Pancreas (tissue), 10 donors: ENCODE measurements around the gene SLC44A4. TPM values are rescaled to one million over a fixed set of nuclear protein-coding genes. Genes with fewer than 3 reads are reported as not detected.
"Not testable (repeated sequence)": the region's sequence is repeated elsewhere in the genome, so short reads cannot be mapped to it uniquely, and the experiment has no call there.

Source experiments
- ATAC-seq, 4 donors: fragments of 200-7000 bp; cut with Tn5 transposase; one replicate each; pipeline versions ENCODE4 v1.8.0 to v1.9.1; 2020; ENCODE audit warnings: mild to moderate bottlenecking in 4 of 4, moderate library complexity in 4 of 4
- DNase-seq, 6 donors: peaks; one replicate each; pipeline ENCODE4 v3.0.0-alpha.2; 2020
- FAIRE-seq: peaks from 2 replicates; lab custom pipeline; 2012; peaks lifted over from hg19 to GRCh38; lab: Jason Lieb, UNC
- H3K27ac ChIP-seq, 4 donors: fragments of 200-600 bp; sonication (generic); 1 replicate in 3 of 4; 2 replicates in 1 of 4; pipeline versions ENCODE4 v1.5.0 to v1.8.0; 2020
- H3K27me3 ChIP-seq, 4 donors: fragments of 200-600 bp; one replicate each; pipeline ENCODE4 v1.8.0; 2021
- H3K36me3 ChIP-seq, 3 donors: fragments of 200-600 bp; sonication (generic) in 1 of 3; one replicate each; pipeline versions ENCODE4 v1.5.0 to v1.8.0; 2020 to 2021
- H3K4me1 ChIP-seq, 3 donors: fragments of 200-600 bp; one replicate each; pipeline ENCODE4 v1.8.0; 2021
- H3K4me3 ChIP-seq, 4 donors: fragments of 200-600 bp; sonication (generic) in 2 of 4; one replicate each; pipeline versions ENCODE4 v1.5.0 to v1.8.0; 2020 to 2021
- H3K9me3 ChIP-seq, 4 donors: fragments of 200-600 bp; one replicate each; pipeline ENCODE4 v1.8.0; 2021
- CTCF ChIP-seq, 4 donors: fragments of 200-600 bp; sonication (generic) in 3 of 4; IDR thresholded peaks; one replicate each; pipeline versions ENCODE4 v1.5.0 to v1.8.0; 2021; ENCODE audit warnings: antibody characterized with exemption in 4 of 4
- WGBS, 2 donors: extraction: QIAGEN DNeasy Blood & Tissue Kit; methylation state at CpG; one replicate each; pipeline ENCODE4 v1.1.7; 2013; 5-methylcytosine and 5-hydroxymethylcytosine counted together
- intact Hi-C, 3 donors: fragments of 100-400 bp; cut with DNase I; formaldehyde crosslinking; loops; one replicate each; pipeline versions ENCODE4 v1.11.1 to v1.14.2; 2022
- polyA plus RNA-seq, 2 donors: library from polyadenylated mRNA; stranded (reverse); fragments of 200-250 nt; gene quantifications; one replicate each; pipeline ENCODE4 v1.2.3, GENCODE V29; 2013
- total RNA-seq, 6 donors: library from RNA; stranded (reverse); fragmentation: NEBNext Ultra II Directional in 4 of 6; extraction: Animal tissue kit (Norgen Biotek cat#: 25700) in 4 of 6; gene quantifications; one replicate each; pipeline versions ENCODE4 v1.2.1 to v1.2.4, GENCODE V29; 2021 to 2023
- donor health status: healthy with polysubstance abuse.
- donor health status: DM: no; HTN: no; CAD: no; lungs with moderate emphysema.
- donor health status: DM: no; HTN: no; CAD: no.
- donor health status: control.
- donor health status: control.
- donor health status: Bipolar disorder and iron deficiency.
- donor health status: DM: yes; HTN: yes; CAD: no.
- donor health status: DM: no; HTN: no; CAD: no.
- donor health status: DM: no; HTN: no; CAD: no.
- donor health status: DM: yes; HTN: yes; CAD: no.

The SLC44A4 gene
- total and polyA plus RNA-seq, 8 donors = 4.6 to 57.3 (median 12.9) TPM

GRCh38 chr6:31822036-31822821 lies 56.6 kb downstream of the SLC44A4 start:
- 1% methylated on average over 19 to 24 of the region's 25 CpGs for WGBS, 2 donors
- no peaks in the 10 kb centered on the region for H3K36me3 ChIP-seq
- no peak for TF ChIP-seq CTCF (IDR thresholded peaks at IDR 0.05)
- ATAC-seq (peak; percentile 35 to 77 (median 54)), FAIRE-seq (no peak), DNase-seq (peak; percentile 83 to 92 (median 86))
- no peaks in the 10 kb centered on the region for H3K27me3 ChIP-seq
- H3K9me3 ChIP-seq = no peaks in the 10 kb centered on the region
- peak overlapping the region; percentile 76 to 99 (median 90) for H3K27ac ChIP-seq
- H3K4me1 ChIP-seq = peaks cover 34 to 53% (median 50%) of the 10 kb centered on the region in 3 donors
- H3K4me3 ChIP-seq = peak overlapping the region; percentile 20 to 59 (median 33)
- intact Hi-C loops = no loop called here

- FAIRE-seq (no peak), DNase-seq (peak; percentile 51 to 83 (median 74)), ATAC-seq (peak; percentile 9 to 65 (median 34))
- 10 to 14% methylated on average over 33 to 39 of the region's 39 CpGs for WGBS, 2 donors
- H3K9me3 ChIP-seq = no peaks in the 10 kb centered on the region
- H3K36me3 ChIP-seq = no peaks in the 10 kb centered on the region
- no peaks in the 10 kb centered on the region for H3K27me3 ChIP-seq
- H3K27ac ChIP-seq = peak overlapping the region; percentile 76 to 99 (median 90)
- peaks cover 34 to 52% (median 50%) of the 10 kb centered on the region in 3 donors for H3K4me1 ChIP-seq
- H3K4me3 ChIP-seq = peak overlapping the region; percentile 20 to 59 (median 33)
- no peak for TF ChIP-seq CTCF (IDR thresholded peaks at IDR 0.05)
- intact Hi-C loops = no loop called here
These were observed 57.3 kb downstream of the SLC44A4 start for GRCh38 chr6:31821301-31822035.

- H3K9me3 ChIP-seq, FAIRE-seq, DNase-seq, H3K27ac ChIP-seq, H3K36me3 ChIP-seq, H3K27me3 ChIP-seq, intact Hi-C loops, ATAC-seq, H3K4me3 ChIP-seq: not testable (repeated sequence)
- WGBS, 2 donors = 89 to 92% methylated on average over 10 of the region's 10 CpGs
- peaks cover 23 to 41% (median 40%) of the 10 kb centered on the region in 3 donors for H3K4me1 ChIP-seq
These were observed 58.4 kb downstream of the SLC44A4 start for GRCh38 chr6:31820399-31820798.

GRCh38 chr6:31819871-31820299 lies 58.9 kb downstream of the SLC44A4 start:
- no peak for TF ChIP-seq CTCF (IDR thresholded peaks at IDR 0.05)
- ATAC-seq (no peak), FAIRE-seq (no peak), DNase-seq (no peak)
- no peaks in the 10 kb centered on the region for H3K9me3 ChIP-seq
- intact Hi-C loops = no loop called here
- H3K4me1 ChIP-seq = peaks cover 23 to 36% (median 35%) of the 10 kb centered on the region in 3 donors
- H3K27ac ChIP-seq = peak overlapping the region in 1 of 4 donors; percentile 64
- no peaks in the 10 kb centered on the region for H3K36me3 ChIP-seq
- H3K4me3 ChIP-seq = no peak overlapping the region
- no peaks in the 10 kb centered on the region for H3K27me3 ChIP-seq

- peak in 2 of 6 donors; percentile 45 to 87 for DNase-seq
- ATAC-seq, H3K9me3 ChIP-seq, H3K36me3 ChIP-seq, H3K27me3 ChIP-seq, intact Hi-C loops, FAIRE-seq: not testable (repeated sequence)
- H3K27ac ChIP-seq = peak overlapping the region in 2 of 4 donors; percentile 15 to 64
- WGBS, 2 donors = 48 to 57% methylated on average over 8 of the region's 8 CpGs
- peaks cover 19 to 30% (median 23%) of the 10 kb centered on the region in 3 donors for H3K4me1 ChIP-seq
- peak overlapping the region in 3 of 4 donors; percentile 9 to 44 (median 24) for H3K4me3 ChIP-seq
These were observed 60.8 kb downstream of the SLC44A4 start for GRCh38 chr6:31817929-31818511.

- WGBS, 2 donors = 26 to 57% methylated on average over 14 to 15 of the region's 37 CpGs
- ATAC-seq (peak in 2 of 4 donors; percentile 6 to 7), DNase-seq (peak in 1 of 6 donors; percentile 89)
- H3K36me3 ChIP-seq, H3K27me3 ChIP-seq, FAIRE-seq, H3K9me3 ChIP-seq, intact Hi-C loops: not testable (repeated sequence)
- Histone ChIP-seq H3K27ac (peak overlapping the region in 2 of 4 donors; percentile 64), H3K4me1 (peaks cover 12 to 26% (median 22%) of the 10 kb centered on the region in 3 donors), H3K4me3 (peak overlapping the region in 3 of 4 donors; percentile 9 to 44 (median 24))
These were observed 61.5 kb downstream of the SLC44A4 start for GRCh38 chr6:31817133-31817928.
